ENCODE measurements around the gene SMIM44.

Gene SMIM44

DNA sequence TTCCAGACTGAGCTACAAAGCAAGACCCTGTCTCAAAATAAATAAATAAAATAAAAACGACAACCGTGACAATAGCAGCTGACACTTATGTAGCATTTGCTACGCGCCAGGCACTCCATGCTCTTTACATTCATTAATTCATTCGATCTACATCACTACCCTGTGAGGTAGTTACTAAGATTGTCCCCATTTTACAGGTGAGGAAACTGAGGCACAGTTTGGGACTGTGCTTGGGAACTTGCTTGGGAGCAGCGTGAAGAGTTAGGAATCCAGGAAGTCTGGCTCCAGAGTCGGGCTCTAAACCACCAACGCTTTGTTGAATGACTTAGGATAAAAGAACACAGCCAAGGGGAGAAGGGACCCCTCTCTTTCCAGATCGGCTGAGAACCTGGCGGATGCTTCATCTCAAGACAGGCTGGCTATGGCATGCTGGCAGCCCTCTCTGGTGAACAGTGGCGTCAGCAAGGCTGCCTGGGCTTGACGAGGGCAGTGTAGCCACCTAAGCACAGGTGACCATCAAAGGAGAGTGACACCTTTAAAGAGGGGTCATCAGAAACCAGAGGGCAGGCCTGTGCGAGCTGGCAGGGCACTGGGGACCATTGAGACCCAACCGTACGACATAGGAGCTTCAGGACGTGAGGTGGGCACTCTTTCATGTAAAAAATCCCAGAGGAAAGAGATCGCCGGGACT, 16.6 kb upstream of the SMIM44 start:
- H3K4me3 ChIP-seq (ENCODE audit: control insufficient read depth, low read depth, low read length): peak overlapping the region; percentile 86

GRCh38 chr19:3497757-3498520, 14.7 kb upstream of the SMIM44 start:
- DNase-seq (ENCODE audit: low read depth): no peak
- no peak overlapping the region for H3K4me3 ChIP-seq (ENCODE audit: control insufficient read depth, low read depth, low read length)
- TF ChIP-seq, protein P1, sequence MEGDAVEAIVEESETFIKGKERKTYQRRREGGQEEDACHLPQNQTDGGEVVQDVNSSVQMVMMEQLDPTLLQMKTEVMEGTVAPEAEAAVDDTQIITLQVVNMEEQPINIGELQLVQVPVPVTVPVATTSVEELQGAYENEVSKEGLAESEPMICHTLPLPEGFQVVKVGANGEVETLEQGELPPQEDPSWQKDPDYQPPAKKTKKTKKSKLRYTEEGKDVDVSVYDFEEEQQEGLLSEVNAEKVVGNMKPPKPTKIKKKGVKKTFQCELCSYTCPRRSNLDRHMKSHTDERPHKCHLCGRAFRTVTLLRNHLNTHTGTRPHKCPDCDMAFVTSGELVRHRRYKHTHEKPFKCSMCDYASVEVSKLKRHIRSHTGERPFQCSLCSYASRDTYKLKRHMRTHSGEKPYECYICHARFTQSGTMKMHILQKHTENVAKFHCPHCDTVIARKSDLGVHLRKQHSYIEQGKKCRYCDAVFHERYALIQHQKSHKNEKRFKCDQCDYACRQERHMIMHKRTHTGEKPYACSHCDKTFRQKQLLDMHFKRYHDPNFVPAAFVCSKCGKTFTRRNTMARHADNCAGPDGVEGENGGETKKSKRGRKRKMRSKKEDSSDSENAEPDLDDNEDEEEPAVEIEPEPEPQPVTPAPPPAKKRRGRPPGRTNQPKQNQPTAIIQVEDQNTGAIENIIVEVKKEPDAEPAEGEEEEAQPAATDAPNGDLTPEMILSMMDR (IDR thresholded peaks at IDR 0.05; ENCODE audit: control insufficient read depth, insufficient read depth, low read depth, low read length, missing control alignments): no peak

More for the DNA sequence above, 16.6 kb upstream of the SMIM44 start:
- TF ChIP-seq, protein P1 (IDR thresholded peaks at IDR 0.05; ENCODE audit: control insufficient read depth, insufficient read depth, low read depth, low read length, missing control alignments): no peak
- no peak for DNase-seq (ENCODE audit: low read depth)

DNA sequence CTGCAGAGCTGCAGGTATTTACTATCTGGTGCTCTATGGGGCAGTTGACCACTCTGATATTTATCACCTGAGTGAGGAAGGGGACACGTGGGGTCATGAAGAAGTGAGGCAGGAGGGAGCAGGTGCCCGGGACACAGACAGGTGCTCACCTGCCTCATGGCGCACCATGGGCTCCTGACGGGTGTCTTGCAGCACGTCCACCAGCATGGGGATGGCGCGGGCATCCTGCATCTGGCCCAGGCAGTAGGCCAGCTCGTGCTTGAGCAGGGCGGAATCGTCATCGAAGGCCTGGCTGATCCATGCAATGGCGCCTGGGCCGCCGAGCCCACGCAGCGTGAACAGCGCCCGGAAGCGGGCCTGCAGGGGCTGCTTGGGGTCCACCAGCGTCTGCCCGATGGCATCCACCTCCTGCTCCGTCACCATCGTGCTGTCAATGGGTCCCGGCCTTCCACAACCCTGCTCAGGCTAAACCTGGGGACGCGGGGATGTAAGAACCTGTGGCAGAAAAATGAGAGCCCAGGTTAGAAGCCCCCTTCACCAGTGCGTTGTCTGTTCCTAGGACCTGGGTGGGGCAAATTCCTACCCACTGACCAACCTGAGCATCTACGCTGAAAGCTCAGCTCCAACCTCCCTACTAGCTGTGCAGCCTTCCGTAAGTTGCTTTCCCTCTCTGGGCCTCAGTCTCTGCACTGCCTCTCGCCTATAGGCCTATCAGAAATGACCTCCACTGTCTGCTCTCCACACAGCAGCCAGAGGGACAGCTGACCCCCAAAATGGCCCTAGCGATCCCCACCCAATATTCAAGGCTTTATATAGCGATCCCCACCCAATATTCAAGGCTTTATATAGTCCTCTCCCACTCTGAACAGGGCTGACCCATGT, 13.4 kb upstream of the SMIM44 start:
- H3K4me3 ChIP-seq (ENCODE audit: control insufficient read depth, low read depth, low read length): no peak overlapping the region
- TF ChIP-seq, protein P1 (IDR thresholded peaks at IDR 0.05; ENCODE audit: control insufficient read depth, insufficient read depth, low read depth, low read length, missing control alignments): no peak
- no peak for DNase-seq (ENCODE audit: low read depth)

- DNase-seq (ENCODE audit: low read depth): no peak
- TF ChIP-seq, protein P1 (IDR thresholded peaks at IDR 0.05; ENCODE audit: control insufficient read depth, insufficient read depth, low read depth, low read length, missing control alignments): no peak
- H3K4me3 ChIP-seq (ENCODE audit: control insufficient read depth, low read depth, low read length): no peak overlapping the region
These were observed 11.3 kb upstream of the SMIM44 start for GRCh38 chr19:3494559-3494958.

DNA sequence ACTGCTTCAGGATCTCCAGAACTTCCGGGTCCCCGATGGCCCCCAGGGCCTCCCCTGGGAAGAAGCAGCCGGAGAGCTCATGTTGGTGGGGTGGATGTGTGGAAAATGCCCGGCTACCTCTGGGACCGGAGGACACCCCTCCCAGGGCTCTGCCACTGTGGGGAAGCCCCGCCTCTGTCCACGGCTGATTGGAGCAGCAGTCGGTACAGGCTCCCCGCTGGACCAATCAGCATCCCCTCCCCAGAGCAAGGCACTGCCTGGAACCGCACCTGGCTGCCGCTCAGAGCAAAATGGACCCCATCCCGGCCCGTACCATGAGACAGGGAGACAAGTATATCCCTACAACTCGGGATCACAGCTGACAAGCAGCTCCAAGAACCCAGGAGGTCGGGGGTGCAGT, 10.8 kb upstream of the SMIM44 start:
- no peak for DNase-seq (ENCODE audit: low read depth)
- H3K4me3 ChIP-seq (ENCODE audit: control insufficient read depth, low read depth, low read length): no peak overlapping the region
- TF ChIP-seq, protein P1 (IDR thresholded peaks at IDR 0.05; ENCODE audit: control insufficient read depth, insufficient read depth, low read depth, low read length, missing control alignments): no peak

DNA sequence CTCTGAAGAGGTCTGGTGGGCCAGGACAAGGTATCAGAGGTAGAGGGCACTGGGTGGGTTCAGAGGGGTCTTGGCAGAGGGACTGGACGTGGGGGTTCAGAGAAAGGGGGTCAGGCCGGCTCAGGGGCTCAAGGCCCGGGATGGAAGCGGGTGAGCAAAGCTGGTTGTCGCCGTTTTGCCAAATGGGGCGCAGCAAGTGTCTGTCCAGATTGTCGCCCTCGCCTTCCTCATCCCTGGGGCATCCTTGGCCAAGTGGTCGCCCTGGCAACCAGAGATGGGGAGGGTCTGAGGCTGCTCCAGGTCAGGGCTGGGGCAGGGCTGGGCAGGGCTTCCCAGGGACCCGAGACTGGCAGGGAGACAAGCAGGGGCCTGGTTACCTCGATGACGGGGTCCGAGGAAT, 10.4 kb upstream of the SMIM44 start:
- TF ChIP-seq, protein P1 (IDR thresholded peaks at IDR 0.05; ENCODE audit: control insufficient read depth, insufficient read depth, low read depth, low read length, missing control alignments): no peak
- no peak overlapping the region for H3K4me3 ChIP-seq (ENCODE audit: control insufficient read depth, low read depth, low read length)
- DNase-seq (ENCODE audit: low read depth): no peak

Measured in AG09309 (cell line).